ENCODE results near the gene ACIN1. TPM values are rescaled to one million over a fixed set of nuclear protein-coding genes. Genes with fewer than 3 reads are reported as not detected.
A peak's percentile ranks its signal among the peaks of the same experiment; 100 is the strongest.

The ACIN1 gene
- polyA plus RNA-seq, 10 donors: 103 to 183 (median 143) TPM

DNA sequence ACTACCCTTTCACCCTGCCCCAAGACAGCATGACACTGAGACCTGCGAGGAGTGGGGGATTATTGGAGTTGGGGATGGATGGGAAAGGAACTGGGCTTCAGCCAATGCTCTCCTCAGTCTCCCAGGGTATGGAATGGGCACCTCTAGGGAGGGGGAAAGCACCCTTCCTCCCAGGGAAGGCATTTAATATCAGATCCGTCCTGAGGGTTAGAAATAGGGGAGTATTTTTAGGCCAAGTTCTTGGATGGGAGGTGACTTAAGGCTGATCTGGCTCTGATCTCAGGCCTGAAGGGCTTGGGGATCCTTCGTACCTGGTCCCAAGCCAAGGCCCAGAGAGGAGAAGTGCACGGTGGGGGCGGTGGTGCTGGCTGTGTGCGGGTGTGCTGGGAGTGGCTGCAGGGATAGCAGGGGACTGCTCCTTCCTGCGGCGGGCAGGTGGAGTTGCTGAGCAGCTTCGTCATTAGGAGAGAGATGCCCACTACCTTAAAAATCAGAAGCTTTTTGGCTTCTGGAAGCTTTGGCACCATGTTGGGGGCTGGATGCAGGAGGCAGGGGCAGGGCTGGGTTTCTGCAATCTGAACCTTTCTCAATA lies 31.1 kb upstream of the ACIN1 start:
- DNase-seq: no peak

DNA sequence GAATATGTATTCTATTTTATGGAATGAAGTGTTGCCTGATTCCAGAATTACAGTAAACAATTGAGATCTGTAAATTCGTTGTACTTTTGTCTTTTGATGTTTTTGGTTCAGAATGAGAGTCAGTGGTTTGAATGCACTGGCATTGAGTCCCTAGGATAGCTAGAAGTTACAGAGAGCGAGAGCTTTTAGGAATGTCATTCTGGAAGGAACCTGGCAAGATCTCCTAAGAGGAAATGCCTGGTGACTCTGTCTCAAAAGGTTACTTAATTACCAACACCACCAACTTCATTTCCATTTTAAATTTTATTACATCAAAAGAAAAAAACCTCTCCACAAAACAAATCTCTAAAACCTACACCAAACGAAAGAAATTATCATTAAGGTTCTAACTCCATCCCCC lies 30.1 kb upstream of the ACIN1 start:
- no peak for DNase-seq

DNA sequence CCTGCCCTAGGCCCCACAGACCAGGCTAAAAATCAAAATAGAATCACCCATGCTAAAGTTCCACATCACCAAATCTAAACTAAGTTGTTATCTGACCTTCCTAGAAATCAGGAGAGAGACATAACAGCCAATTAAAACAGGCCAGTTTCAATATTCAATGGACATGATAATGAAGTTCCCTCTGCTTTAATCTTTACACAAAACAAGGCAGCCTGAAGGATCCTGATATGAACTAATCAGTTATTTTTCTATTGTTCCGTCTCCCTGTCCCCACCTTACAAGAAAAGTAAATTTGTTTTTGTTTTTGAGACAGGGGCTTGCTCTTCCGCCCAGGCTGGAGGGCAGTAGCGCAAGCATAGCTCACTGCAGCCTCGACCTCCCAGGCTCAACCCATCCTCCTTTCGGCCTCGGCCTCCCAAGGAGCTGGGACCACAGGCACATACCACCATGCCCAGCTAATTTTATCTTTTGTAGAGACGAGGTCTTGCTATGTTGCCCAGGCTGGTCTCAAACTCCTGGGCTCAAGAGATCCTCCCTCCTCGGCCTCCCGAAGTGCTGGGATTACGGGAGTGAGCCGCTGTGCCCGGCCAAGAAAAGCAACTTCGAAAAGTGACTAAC lies 29.5 kb upstream of the ACIN1 start:
- no peak for DNase-seq

DNA sequence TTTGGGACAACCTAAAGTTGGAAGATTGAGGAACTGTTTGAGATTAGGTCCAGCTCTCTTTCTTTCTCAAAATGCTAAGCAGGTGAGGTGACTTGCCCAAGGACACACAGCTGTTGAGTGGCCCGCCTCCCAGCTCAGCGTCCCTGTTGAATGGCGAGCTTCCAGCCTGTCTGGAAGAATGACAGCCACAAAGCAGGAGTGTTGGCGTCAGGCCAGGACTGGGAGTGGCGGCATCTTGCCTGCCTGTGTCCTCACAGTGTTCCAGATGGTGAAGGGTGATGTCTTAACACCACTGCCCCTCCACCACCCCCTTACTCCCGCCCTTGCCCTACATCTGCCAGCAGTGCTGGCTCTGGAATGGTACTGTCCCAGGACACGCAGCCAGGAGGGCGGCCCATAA lies 28.5 kb upstream of the ACIN1 start:
- no peak for DNase-seq

DNA sequence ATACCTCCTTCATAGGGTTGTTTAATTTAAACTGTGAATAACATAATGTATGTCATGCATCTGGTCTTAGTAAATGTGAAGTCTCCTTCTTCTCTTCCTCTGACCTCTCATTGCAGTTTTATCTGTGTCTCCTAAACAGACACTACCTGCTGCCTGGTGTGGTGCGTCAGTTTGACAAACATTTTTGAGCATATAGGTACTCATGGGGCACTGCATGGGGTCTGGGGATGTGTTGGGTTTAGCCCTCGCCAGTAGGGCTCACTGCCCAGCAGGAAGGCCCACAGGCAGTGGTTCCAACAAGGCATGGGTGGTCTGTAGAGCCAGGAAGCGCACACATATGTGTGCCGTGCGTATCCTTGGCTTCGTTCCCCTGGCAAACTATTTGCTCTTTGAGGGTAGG lies 27.1 kb upstream of the ACIN1 start:
- no peak for DNase-seq

DNA sequence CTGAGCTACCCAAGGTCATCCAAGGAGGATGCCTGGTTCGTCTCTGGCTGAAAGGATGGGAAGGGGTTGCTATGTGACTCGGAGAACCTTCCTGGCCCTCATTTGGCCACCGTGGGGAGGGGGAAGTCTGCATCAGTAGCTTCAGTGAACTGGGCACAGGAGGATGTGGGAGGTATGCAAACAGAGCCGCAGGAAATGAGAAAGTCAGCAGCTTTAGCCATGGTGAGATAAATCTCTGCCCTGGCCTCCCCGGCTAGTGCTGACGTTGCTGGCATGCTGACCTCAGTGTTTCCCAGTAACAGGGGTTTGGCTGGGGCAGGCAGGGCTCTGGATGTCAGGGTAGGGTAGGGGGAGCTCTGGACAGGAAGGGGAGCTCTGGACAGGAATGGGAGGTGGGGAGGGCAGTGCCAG lies 26.4 kb upstream of the ACIN1 start:
- DNase-seq: peak in 1 of 3 donors; percentile 42

DNA sequence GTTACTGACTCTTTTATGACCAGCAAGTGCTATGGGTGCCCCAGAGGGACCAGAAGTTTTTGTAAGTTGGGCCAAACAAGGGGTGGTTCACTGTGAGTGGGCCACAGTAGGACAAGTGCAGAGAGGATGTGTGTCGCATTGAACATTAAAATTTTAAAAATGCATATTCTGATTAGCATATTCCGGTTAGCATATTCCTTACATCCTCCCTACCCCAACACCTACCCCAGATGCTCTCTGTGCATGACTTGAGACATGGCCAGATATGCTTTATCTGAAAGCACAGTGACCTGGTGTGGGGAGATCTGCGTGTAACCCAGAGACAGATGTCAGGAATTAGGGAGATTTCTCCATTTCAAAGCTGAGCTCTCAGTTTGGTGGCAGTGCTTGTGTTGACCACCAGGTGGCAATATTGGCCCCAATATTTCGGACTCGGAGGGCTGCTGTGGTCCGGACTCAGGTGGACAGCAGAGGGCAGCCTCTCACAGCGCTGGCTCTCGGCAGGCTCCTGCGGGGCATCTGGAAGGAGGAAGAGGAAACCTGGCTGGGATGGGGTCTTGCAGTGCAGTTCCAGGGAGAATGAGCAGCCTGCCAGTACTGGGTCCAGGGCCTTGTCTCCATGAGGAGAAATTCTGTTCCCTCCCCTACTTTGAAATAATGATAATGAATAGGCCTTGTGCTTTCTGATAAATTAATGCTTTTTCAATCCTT lies 25.8 kb upstream of the ACIN1 start:
- DNase-seq: peak; percentile 83 to 93 (median 89)

DNA sequence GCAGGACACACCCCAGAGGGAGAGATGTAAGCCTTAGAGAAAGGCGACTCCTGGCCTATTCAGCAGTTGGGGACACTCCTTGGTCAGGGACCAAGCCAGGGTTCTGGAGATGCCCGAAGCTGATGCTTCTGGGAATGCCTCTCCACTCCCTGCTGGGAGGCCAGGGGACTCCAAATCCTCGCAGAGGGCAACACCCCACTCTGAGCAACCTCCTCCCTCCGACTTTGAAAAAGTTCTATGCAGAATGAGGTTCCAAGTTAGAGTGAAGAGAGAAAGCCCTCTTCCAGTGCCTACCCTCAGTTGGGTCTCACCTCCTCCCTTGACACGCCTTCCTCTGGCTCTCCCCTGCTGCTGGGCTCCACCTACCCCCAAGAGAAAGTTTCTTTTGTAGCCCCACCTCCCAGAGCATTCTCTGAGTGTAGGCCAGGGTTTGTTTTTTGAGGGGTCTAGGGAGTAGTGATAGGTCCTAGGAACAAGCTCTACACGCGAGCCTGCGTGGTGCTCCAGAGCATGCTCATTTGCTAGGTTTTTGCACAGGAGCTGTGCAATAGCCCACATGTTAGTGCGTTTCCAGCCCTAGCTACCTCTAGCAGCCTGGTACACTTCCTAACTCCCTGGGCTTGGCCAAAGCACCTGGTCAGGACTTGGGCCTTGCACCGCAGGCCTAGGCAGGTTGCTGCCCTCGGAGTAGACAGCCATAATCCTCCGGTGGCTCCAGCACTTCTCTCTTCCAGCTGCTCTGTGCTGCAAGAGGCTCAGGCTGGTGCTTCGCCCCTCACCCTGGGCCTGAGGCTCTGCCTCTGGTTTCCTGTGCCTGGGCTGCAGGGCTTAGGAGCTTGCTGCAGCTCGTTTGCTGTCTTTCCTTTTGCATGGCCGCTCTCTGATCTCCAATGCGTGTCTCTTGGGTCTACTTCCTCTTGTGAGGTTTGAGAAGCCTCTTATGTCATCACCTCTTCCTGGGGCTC lies 24.7 kb upstream of the ACIN1 start:
- DNase-seq: peak in 1 of 3 donors; percentile 24

DNA sequence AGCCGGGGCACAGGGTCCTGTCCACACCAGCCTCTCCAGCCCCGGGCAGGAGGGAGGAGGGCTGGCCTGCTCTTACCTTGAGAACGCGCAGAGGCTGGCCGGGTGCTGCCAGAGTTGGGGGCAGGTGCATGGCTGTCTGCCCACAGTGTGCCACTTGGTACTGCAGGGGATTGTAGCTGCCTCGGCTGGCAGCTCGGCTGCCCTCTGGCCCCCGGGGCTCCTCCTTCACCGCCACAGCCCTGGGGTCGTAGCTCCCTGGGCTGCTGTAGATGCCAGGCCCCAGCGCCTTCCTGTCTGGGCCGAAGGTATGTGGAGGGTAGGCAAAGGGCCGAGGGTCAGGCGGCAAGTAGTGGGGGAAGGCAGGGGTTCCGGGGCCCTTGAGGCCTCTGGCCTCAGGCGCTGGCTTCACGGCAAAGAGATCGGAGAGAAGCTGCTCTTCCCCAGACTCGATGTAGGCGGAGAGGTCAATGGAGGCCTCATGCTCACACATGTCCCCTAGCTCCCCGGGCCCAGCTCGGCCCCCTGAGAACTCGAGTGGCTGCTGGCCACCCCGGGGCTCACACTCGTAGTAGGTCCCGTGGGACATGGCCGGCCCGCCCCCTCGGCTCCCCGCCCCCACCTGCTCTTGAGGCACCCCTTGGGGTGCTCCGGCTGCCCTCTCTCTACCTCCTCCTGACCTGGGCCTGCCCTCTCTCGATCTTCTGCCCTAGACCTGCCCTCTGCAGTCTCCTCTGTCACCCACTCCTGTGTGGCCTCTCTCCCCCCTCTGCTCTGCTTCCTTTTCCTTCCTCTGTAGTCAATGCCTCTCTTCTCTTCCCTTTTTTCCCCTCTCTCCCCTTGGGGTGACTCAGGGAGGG lies 23.8 kb upstream of the ACIN1 start, which contains the start of gene CEBPE:
Gene CEBPE, minus strand, starts transcription at position 750 of the 857 bp plus-strand sequence. Its CDS starts 164 bp downstream, at position 586.
- no peak for DNase-seq

DNA sequence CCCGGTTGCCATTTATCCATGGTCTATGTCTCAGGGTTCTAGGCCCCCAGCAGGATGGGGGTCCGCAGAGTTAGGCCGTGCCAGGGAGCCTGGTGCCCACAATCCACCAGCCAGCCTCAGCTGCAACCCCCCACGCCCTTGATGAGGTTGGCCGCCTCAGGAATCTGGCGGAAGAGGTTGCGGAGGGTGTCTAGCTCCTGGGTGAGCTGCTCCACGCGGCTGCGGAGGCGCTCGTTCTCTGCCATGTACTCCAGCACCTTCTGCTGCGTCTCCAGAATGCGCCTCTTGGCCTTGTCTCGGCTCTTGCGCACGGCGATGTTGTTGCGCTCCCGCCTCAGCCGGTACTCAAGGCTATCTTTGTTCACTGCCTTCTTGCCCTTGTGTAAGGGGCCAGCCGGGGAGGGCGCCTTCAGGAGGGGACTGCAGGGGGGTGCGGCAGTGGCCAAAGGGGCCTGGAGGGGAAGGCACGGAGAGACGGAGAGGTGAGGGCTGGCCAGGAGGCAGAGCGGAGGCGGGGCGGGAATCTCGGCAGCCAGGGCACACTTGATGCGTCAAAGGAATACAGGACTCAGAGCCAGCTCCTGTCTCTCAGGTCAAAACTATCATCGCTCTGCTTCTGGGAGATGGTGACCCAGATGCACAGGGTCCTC lies 22.6 kb upstream of the ACIN1 start:
- DNase-seq: no peak

DNA sequence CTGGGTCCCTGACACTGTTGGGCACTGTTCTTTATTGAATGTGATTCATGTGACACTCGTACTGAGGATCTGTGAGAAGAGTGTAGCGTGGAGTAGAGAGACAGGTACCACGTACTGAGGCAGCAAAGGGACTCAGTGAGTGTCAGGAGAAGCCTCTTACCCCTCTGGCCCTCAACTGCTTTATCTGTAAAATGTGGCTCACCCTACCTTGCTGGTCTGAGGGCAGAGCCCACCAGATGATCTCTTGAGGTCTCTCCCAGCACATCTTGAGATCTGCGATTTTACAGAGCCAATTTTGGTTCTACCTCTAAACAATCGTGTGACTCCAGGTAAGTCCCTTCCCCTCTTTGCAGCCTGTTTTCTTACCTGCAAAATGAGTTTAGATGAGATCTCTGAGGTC lies 21.0 kb upstream of the ACIN1 start:
- no peak for DNase-seq

DNA sequence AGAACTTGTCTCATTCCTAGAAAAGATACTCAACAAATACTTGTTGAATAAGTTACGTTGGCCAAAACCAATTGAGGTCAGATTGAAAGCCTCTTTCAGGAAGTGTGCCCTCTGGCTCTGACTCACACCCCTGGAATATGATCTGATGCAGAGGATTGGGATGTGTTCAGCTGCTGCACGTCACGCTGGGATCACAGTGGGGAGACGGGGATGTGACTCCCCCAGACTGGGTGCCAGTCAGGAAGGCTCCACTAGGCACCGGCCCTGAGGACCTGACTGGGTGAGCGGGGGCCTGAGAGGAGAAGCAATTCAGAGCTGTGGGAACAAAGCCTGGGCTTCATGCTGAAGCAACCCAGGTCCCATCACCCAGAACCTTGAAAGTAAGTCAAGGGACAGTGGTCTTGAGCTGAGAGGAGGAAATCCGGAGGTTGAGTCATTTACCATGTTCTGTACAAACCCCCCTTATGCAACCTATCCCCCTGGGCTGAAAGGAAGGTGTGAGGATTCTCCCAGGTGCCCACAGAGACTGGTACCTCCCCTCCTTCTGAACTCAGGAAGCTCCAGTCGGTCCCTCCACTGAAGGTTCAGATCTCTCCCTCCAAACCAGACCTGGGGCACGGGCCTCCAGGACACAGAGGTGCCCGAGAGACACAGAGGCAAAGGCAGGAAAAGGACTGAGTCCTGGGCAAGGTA lies 20.2 kb upstream of the ACIN1 start:
- peak in 1 of 3 donors; percentile 87 for DNase-seq

DNA sequence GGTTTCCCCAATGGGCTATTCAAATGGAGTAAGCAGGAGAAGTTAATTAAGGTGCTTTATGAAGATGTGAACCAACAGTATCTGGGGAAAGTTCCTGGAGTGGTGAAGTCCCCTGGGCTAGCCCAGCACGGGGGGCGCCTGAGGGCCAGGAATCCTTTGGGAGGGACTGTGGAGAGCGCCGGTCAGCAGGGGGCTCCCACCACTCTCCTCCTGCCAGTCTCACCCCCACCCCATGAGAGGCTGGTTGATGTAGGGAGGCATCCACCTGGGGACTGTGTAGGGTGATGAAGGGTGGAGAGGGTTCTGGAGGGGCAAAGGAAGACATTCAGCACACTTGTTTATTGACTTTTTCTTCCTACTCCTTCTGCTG lies 19.7 kb upstream of the ACIN1 start:
- DNase-seq: no peak

DNA sequence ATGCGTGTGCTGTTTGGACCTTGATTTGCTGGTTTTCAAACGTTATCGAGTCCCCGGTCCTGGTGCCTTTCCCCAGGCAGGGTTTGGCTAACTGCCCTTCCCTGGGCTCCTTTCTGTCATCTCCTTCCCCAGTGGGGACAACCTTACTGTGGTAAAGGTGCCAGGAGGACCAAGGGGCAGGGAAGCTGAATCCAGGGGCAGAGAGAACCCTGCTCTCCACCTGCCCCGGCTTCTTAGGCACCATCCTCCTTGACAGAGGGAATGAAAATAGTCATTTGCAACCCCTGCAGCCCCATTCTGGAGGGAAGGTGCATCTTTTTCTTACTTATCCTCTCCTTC lies 19.2 kb upstream of the ACIN1 start:
- no peak for DNase-seq

DNA sequence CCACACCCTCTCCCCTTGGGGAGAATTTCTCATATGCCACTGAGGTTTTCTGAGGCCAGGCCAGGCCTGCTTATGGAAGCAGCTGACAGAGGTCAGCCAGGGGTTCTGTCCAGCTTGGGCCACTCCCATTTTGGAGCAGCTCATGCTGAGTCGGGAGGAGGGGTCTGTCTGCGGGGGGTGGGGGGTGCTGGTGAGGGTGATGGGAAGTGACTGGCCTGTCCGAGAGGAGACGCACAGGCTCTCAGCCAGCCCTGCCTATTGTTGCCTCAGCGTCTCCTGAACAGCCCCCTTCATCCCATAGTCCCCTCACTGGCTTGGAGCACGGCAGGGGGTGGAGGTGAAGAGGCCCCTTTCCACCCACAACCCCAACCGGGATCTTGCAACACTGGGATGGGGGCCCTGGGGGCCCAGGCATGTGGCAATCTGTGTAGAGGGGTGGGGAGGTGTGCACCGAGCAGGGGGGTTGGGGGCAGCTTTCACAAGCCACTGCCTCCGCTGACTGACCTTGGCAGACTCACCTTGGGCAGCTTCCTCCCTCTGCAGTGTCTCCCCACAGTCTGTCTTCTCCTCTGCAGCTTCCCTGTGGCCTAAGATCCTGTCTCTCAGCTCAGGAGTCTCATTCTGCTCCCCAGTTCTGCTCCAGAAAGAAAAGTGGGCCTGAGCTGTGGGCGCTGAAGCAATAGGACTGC lies 18.6 kb upstream of the ACIN1 start:
- peak in 2 of 3 donors; percentile 42 to 62 for DNase-seq

DNA sequence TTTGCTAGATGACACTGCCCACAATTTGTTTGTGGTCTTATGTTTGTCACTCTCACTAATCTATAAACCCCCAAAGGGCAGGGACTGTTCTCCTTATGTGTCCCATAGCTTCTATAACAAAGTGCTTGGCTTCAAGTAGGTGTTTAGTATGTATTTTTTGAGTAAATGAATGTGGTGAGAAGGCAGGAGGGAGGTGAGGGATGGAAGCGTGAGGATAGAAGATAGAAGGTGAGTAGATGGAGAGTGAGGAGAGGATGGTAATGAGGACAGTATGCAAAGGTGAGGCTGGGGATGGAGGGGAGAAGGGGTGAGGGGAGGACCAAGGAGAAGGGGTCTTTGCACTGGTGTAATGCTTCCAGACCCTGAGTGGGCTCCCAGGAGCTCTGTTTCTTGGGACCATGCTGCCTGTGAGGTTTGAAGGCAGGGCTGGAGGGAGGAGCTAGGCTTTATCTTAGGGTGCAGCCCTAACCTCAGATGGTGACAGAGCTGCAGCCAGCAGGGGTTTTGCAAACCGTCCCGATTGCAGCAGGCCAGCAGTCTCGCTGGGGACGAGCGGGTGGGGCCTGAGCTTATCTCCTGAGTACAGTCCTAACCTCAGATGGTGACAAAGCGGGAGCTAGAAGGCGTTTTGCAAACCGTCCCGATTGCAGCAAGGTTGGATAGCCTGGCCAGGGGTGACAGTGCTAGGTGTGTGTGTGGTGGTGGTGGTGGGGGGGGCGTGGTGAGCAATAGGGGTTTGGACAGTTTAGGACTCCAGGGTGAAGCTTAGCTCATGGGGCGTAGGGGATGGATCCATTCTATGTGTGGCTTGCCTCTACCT lies 17.6 kb upstream of the ACIN1 start:
- DNase-seq: no peak

DNA sequence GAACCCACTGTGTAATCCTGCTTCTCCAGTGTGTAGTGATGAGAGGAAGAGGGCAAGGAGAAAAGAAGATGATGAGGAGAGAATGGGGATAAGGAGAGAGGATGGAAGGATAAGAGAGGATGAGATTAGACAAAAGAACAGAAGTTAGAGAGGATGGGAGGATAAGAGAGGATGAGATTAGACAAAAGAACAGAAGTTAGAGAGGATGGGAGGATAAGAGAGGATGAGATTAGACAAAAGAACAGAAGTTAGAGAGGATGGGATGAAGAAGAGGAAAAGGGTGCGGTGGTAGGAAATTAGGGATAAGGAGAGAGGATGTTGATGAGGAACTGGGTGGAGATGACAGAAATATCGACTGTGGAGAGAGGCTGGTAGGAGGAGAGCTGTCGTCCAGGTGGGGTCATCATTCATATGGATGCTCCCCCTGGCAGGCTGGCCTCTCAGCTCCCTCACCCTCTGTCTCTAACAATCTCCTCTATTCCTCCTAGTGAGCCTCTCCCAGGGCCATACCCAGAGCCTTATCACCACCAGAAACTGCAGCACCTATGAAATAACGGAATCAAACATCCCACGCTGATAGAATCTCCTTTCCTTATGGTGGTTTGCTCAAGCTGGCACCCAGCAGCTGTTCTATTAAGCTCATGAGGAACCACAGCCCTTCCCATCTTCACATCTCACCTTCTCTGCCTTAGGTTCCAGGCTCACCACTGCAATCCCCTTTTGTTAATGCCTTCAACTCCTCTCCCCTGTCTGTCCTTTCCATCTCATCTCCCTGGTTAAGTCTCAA lies 15.8 kb upstream of the ACIN1 start:
- no peak for DNase-seq

DNA sequence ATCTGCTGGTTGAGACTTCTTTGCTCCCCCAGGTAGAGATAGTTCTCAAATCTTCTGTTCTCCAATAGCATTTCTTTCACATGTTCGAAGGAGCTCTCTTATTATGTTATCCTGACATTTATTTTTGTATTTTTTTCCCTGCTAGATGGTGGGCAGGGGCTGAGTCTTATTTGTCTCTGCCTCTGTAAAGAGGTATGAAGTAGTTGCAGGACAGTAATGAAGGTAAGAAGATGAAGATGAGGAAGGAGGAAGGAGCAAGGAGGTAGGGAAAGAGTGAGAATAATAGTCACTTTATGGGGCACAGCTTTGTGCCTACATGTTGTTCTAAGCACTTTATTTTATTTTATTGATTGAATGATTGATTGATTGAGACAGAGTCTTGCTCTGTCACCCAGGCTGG lies 14.8 kb upstream of the ACIN1 start:
- no peak for DNase-seq

Data from muscle of back (tissue), 11 donors.